Neural progenitor cell (in vitro differentiated cells): ENCODE results near the gene GCA. TPM values are rescaled to one million over a fixed set of nuclear protein-coding genes. Genes with fewer than 3 reads are reported as not detected.

Experiments
- DNase-seq: peaks from one replicate; pipeline ENCODE4 v3.0.0-alpha.2; 2016; ENCODE audit warnings: low spot score
- H2AFZ ChIP-seq: fragments of 200-600 bp; sonication (generic); replicated peaks from 2 replicates; pipeline ENCODE4 v1.6.1; 2016; ENCODE audit warnings: antibody characterized with exemption
- H3F3A ChIP-seq: fragments of 200-600 bp; sonication (generic); 2 replicates; pipeline ENCODE4 v1.6.1; 2016; ENCODE audit warnings: antibody characterized with exemption, low read depth
- H3K27ac ChIP-seq: fragments of 200-600 bp; sonication (generic); 2 replicates; pipeline ENCODE4 v1.5.1; 2016; ENCODE audit warnings: mild to moderate bottlenecking
- H3K27me3 ChIP-seq: fragments of 200-600 bp; sonication (generic); 2 replicates; pipeline ENCODE4 v1.6.1; 2016; ENCODE audit warnings: mild to moderate bottlenecking, moderate library complexity
- H3K36me3 ChIP-seq: fragments of 200-600 bp; sonication (generic); 2 replicates; pipeline ENCODE4 v1.5.1; 2016
- H3K4me1 ChIP-seq: fragments of 200-600 bp; sonication (generic); 2 replicates; pipeline ENCODE4 v1.6.1; 2016; ENCODE audit warnings: mixed run types
- H3K4me2 ChIP-seq: fragments of 200-600 bp; sonication (generic); 2 replicates; pipeline ENCODE4 v1.6.1; 2016
- H3K4me3 ChIP-seq: fragments of 200-600 bp; sonication (generic); 2 replicates; pipeline ENCODE4 v1.5.1; 2016
- H3K79me2 ChIP-seq: fragments of 200-600 bp; sonication (generic); 2 replicates; pipeline ENCODE4 v1.6.1; 2016; ENCODE audit warnings: low read depth
- H3K9ac ChIP-seq: fragments of 200-600 bp; sonication (generic); 2 replicates; pipeline ENCODE4 v1.6.1; 2016
- H3K9me3 ChIP-seq: fragments of 200-600 bp; sonication (generic); 2 replicates; pipeline ENCODE4 v1.5.1; 2016; ENCODE audit warnings: low read depth
- H4K20me1 ChIP-seq: fragments of 200-600 bp; sonication (generic); 2 replicates; pipeline ENCODE4 v1.6.1; 2016; ENCODE audit warnings: low read depth
- H3K27ac Mint-ChIP-seq: 3 replicates; pipeline ENCODE4 v1.8.0; 2021; ENCODE audit warnings: mixed read lengths
- H3K27me3 Mint-ChIP-seq: 2 replicates; pipeline ENCODE4 v1.8.0; 2022; ENCODE audit warnings: low read depth, mild to moderate bottlenecking, inconsistent platforms, moderate library complexity, mixed read lengths; ENCODE audit not compliant: insufficient read depth
- H3K36me3 Mint-ChIP-seq: 3 replicates; pipeline ENCODE4 v1.8.0; 2021; ENCODE audit warnings: mixed read lengths
- H3K4me1 Mint-ChIP-seq: 3 replicates; pipeline ENCODE4 v1.8.0; 2021; ENCODE audit warnings: mixed read lengths
- H3K4me3 Mint-ChIP-seq: 3 replicates; pipeline ENCODE4 v1.8.0; 2021; ENCODE audit warnings: mild to moderate bottlenecking, moderate library complexity, mixed read lengths
- H3K9me3 Mint-ChIP-seq: 3 replicates; pipeline ENCODE4 v1.8.0; 2020; ENCODE audit warnings: mixed read lengths
- EZH2 ChIP-seq: fragments of 200-600 bp; sonication (generic); IDR thresholded peaks from 2 replicates; pipeline ENCODE4 v1.6.1; 2017; ENCODE audit warnings: antibody characterized with exemption, mild to moderate bottlenecking, moderate library complexity
- EZH2phosphoT487 ChIP-seq: fragments of 200-600 bp; sonication (generic); IDR thresholded peaks from 2 replicates; pipeline ENCODE4 v1.6.1; 2017; ENCODE audit warnings: antibody characterized with exemption
- total RNA-seq: library from RNA; depleted of rRNA; stranded (reverse); fragments of >200 nt; gene quantifications from 2 replicates; pipeline ENCODE4 v1.2.3, GENCODE V29; 2015; ENCODE audit warnings: low replicate concordance
- TF ChIP-seq, protein P1 (sequence below): fragments of 200-600 bp; sonication (generic); IDR thresholded peaks from 2 replicates; pipeline ENCODE4 v1.5.1; 2017; ENCODE audit warnings: antibody characterized with exemption, mild to moderate bottlenecking

The GCA gene
- total RNA-seq, 1 donor from 2014 or later, result 64.8 TPM

DNA sequence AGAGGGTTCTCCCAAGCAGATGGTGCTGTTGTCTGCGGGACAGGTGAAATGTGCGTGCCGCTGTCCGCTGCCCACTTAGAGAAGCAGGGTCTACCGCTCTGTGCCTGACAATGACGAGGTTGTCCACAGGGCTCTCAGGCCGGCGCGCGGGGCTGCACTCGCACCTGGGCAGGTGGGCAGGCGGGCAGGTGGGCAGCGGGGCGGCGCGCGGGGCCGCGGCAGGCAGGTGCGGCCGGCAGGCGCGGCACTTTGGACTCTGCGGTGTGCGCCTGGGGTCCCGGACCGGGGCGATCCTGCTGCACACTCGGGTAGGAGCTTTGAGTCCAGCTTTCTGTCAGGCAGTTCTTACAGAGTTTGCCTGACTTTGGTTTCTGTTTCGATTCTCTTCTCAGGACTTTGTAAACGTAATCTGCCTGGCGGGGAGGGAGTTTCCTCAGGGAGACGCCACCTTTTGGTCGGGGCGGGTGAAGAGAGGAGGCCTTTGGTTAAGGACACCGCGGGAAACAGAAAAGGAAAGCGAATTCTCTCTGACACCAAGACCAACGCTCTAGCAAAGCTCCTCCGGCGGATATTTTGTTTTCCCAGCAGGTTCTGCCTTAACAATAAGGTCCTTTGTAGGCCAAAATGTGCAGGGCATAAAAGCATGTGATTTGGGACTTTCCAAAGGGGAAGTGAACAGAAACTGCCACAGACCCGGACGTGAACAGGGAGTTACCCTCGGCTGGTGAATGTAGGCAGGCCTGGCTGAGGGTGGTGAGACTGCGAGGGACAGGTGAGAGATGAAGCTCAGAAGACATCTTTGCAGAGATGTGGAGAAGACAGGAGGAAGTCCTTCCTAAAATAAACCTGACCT is 25.4 kb upstream of the GCA start, which contains the start of gene IFIH1:
Gene IFIH1 (minus strand): TSS at position 357 of the 853 bp plus-strand sequence. CDS start 377 bp downstream, outside the sequence.
- H3K79me2 ChIP-seq, result no peaks in the 10 kb centered on the region
- H3K9ac ChIP-seq, result no peak within 1 kb of the TSS
- Mint-ChIP-seq H3K27ac (peak within 1 kb of the TSS; percentile 77), H3K9me3 (peaks cover 3% of the 10 kb centered on the region), H3K27me3 (no peaks in the 10 kb centered on the region), H3K4me3 (peak within 1 kb of the TSS; percentile 89), H3K4me1 (peaks cover 5% of the 10 kb centered on the region), H3K36me3 (no peaks in the 10 kb centered on the region)
- peak within 1 kb of the TSS; percentile 67 for H3K4me3 ChIP-seq
- peak within 1 kb of the TSS; percentile 77 for H3K4me2 ChIP-seq
- peak within 1 kb of the TSS; percentile 94 for H2AFZ ChIP-seq
- H3K4me1 ChIP-seq, result no peaks in the 10 kb centered on the region
- no peak within 1 kb of the TSS for H3K27ac ChIP-seq
- peaks cover 38% of the 10 kb centered on the region for H3K27me3 ChIP-seq
- H3F3A ChIP-seq, result no peaks in the 10 kb centered on the region
- peak; percentile 78 for DNase-seq
- no peaks in the 10 kb centered on the region for H3K36me3 ChIP-seq
- TF ChIP-seq EZH2phosphoT487 (no peak), EZH2 (peak; percentile 64)
- TF ChIP-seq, protein P1, sequence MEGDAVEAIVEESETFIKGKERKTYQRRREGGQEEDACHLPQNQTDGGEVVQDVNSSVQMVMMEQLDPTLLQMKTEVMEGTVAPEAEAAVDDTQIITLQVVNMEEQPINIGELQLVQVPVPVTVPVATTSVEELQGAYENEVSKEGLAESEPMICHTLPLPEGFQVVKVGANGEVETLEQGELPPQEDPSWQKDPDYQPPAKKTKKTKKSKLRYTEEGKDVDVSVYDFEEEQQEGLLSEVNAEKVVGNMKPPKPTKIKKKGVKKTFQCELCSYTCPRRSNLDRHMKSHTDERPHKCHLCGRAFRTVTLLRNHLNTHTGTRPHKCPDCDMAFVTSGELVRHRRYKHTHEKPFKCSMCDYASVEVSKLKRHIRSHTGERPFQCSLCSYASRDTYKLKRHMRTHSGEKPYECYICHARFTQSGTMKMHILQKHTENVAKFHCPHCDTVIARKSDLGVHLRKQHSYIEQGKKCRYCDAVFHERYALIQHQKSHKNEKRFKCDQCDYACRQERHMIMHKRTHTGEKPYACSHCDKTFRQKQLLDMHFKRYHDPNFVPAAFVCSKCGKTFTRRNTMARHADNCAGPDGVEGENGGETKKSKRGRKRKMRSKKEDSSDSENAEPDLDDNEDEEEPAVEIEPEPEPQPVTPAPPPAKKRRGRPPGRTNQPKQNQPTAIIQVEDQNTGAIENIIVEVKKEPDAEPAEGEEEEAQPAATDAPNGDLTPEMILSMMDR, result peak; percentile 42
- no peaks in the 10 kb centered on the region for H4K20me1 ChIP-seq
- H3K9me3 ChIP-seq, result no peaks in the 10 kb centered on the region

DNA sequence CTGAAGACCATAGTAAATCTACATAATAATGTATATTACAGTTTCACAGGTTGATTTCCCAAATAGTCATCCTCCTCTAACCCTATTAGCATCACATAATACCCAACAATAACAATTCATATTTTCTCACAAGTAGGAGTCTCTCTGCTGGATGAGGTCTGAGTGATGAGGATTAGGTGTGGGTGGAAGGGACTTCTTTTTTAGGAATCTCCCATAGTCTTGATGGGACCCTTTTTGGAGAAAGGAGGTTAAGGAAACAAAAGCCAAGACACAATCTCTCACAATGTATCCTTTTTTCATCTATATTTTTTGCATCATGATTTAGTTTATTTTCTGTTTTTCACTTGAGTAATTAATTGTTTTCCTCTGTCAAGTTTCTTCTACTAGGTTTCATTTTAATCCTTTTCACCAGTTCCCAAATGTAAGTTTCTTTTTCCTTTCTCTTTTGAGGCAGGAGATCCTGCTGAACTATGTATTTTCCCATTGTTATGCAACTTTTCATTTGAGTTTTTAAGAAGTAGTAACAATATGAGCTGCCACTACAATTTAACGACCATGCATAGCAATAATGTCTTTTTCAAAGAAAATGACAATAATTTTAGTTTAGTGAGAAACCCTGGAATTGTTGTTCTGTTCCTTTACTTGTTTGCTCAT is 22.9 kb upstream of the GCA start:
- Mint-ChIP-seq H3K4me3 (no peak overlapping the region), H3K27ac (no peak overlapping the region), H3K36me3 (no peaks in the 10 kb centered on the region), H3K27me3 (peaks cover 4% of the 10 kb centered on the region), H3K4me1 (peaks cover 5% of the 10 kb centered on the region), H3K9me3 (no peaks in the 10 kb centered on the region)
- Histone ChIP-seq H3K4me1 (no peaks in the 10 kb centered on the region), H4K20me1 (no peaks in the 10 kb centered on the region), H3F3A (no peaks in the 10 kb centered on the region), H3K79me2 (no peaks in the 10 kb centered on the region), H3K27ac (no peak overlapping the region), H3K9me3 (no peaks in the 10 kb centered on the region), H3K4me3 (no peak overlapping the region), H3K9ac (no peak overlapping the region), H3K4me2 (no peak overlapping the region), H3K36me3 (no peaks in the 10 kb centered on the region), H2AFZ (no peak overlapping the region), H3K27me3 (peaks cover 36% of the 10 kb centered on the region)
- TF ChIP-seq, protein P1, result no peak
- TF ChIP-seq EZH2 (no peak), EZH2phosphoT487 (no peak)
- DNase-seq, result no peak

DNA sequence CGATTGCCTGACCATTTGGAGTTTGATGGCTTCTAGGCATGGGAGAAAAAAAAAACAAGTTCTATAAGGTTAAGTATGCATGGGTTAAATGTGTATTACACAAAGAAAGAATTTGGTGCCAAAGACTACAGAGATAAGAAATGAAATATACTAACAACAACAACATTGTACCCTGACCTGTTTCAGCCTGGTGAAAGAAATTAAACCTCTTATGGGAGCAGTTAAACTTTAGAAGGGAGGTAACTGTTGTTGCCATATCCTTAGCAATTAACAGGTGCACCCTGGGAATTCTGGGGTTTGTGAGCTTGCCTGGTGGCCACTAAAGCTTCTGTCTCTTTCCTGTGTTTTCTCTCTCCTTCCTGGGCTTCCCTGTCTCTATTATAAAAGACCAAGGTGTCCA is 19.0 kb upstream of the GCA start:
- H4K20me1 ChIP-seq, result no peaks in the 10 kb centered on the region
- H2AFZ ChIP-seq, result no peak overlapping the region
- no peak overlapping the region for H3K4me3 ChIP-seq
- no peak overlapping the region for H3K9ac ChIP-seq
- H3K4me1 ChIP-seq, result no peaks in the 10 kb centered on the region
- Mint-ChIP-seq H3K27me3 (peaks cover 4% of the 10 kb centered on the region), H3K27ac (no peak overlapping the region), H3K9me3 (no peaks in the 10 kb centered on the region), H3K4me3 (no peak overlapping the region), H3K36me3 (no peaks in the 10 kb centered on the region), H3K4me1 (no peaks in the 10 kb centered on the region)
- H3K79me2 ChIP-seq, result no peaks in the 10 kb centered on the region
- H3K27ac ChIP-seq, result no peak overlapping the region
- H3K9me3 ChIP-seq, result no peaks in the 10 kb centered on the region
- no peaks in the 10 kb centered on the region for H3K36me3 ChIP-seq
- no peaks in the 10 kb centered on the region for H3F3A ChIP-seq
- TF ChIP-seq, protein P1, result no peak
- TF ChIP-seq EZH2, result no peak
- TF ChIP-seq EZH2phosphoT487, result no peak
- no peak for DNase-seq
- H3K4me2 ChIP-seq, result no peak overlapping the region
- no peaks in the 10 kb centered on the region for H3K27me3 ChIP-seq
